Fibroblast of lung (primary cell): Measurements from ENCODE around the gene ADRB2. TPM values are rescaled to one million over a fixed set of nuclear protein-coding genes. Genes with fewer than 3 reads are reported as not detected.
A peak's percentile ranks its signal among the peaks of the same experiment; 100 is the strongest.
"Not testable (repeated sequence)": the region's sequence is repeated elsewhere in the genome, so short reads cannot be mapped to it uniquely, and the experiment has no call there.

Experiments used
- DNase-seq, 2 donors: peaks; one replicate each; pipeline versions ENCODE4 v3.0.0 to v3.0.0-alpha.2; 2010; ENCODE audit warnings: low read depth in 2 of 2
- H2AFZ ChIP-seq: 2 replicates; pipeline ENCODE4 v1.5.1; 2012; ENCODE audit warnings: low read length, control low read depth, inconsistent platforms
- H3K27ac ChIP-seq: 2 replicates; pipeline ENCODE4 v1.5.1; 2011; ENCODE audit warnings: low read length, control low read depth; ENCODE audit not compliant: insufficient read depth
- H3K27me3 ChIP-seq: 2 replicates; pipeline ENCODE4 v1.5.1; 2011; ENCODE audit warnings: mild to moderate bottlenecking, low read length; ENCODE audit not compliant: control insufficient read depth, insufficient read depth
- H3K36me3 ChIP-seq: 2 replicates; pipeline ENCODE4 v1.5.1; 2011; ENCODE audit warnings: low read length; ENCODE audit not compliant: control insufficient read depth, insufficient read depth
- H3K4me1 ChIP-seq: 2 replicates; pipeline ENCODE4 v1.5.1; 2011; ENCODE audit warnings: low read length; ENCODE audit not compliant: control insufficient read depth, insufficient read depth; ENCODE audit errors: extremely low read depth
- H3K4me2 ChIP-seq: 2 replicates; pipeline ENCODE4 v1.5.1; 2011; ENCODE audit warnings: low read length, control low read depth; ENCODE audit not compliant: insufficient read depth; ENCODE audit errors: extremely low read depth
- H3K4me3 ChIP-seq, 4 experiments: fragments of 200-600 bp in 1 of 4; sonication (generic) in 1 of 4; replicated peaks in 1 of 4; 2 replicates each; pipeline ENCODE4 v1.5.1; 2011 to 2016; ENCODE audit warnings: low read length in 4 of 4, low read depth in 3 of 4, mild to moderate bottlenecking in 3 of 4, control low read depth in 2 of 4, inconsistent platforms in 1 of 4, mixed read lengths in 1 of 4; ENCODE audit not compliant: insufficient read depth in 1 of 4; ENCODE audit errors: control extremely low read depth in 1 of 4
- H3K79me2 ChIP-seq: 2 replicates; pipeline ENCODE4 v1.5.1; 2012; ENCODE audit warnings: mild to moderate bottlenecking, low read length, inconsistent platforms; ENCODE audit not compliant: control insufficient read depth, insufficient read depth
- H3K9ac ChIP-seq: 2 replicates; pipeline ENCODE4 v1.5.1; 2011; ENCODE audit warnings: mild to moderate bottlenecking, low read length, control low read depth; ENCODE audit not compliant: insufficient read depth
- H3K9me3 ChIP-seq: 2 replicates; pipeline ENCODE4 v1.5.1; 2012; ENCODE audit warnings: low read depth, low read length; ENCODE audit not compliant: control insufficient read depth, insufficient read depth
- H4K20me1 ChIP-seq: 2 replicates; pipeline ENCODE4 v1.5.1; 2011; ENCODE audit warnings: low read length; ENCODE audit not compliant: control insufficient read depth, insufficient read depth; ENCODE audit errors: extremely low read depth
- EZH2 ChIP-seq: IDR thresholded peaks from 2 replicates; pipeline ENCODE4 v1.5.1; 2012; ENCODE audit warnings: low read length, control low read depth, mild to moderate bottlenecking; ENCODE audit errors: missing control alignments
- polyA plus RNA-seq, 2 donors: library from polyadenylated mRNA; depleted of rRNA in 1 of 2; stranded (reverse) in 1 of 2; unstranded in 1 of 2; fragments of >200 nt; gene quantifications; 2 replicates each; pipeline ENCODE4 v1.2.1, GENCODE V29; 2011 to 2012; ENCODE audit warnings: missing spikeins in 1 of 2
- total RNA-seq: library from RNA; depleted of rRNA; stranded (reverse); fragments of >200 nt; gene quantifications from 2 replicates; pipeline ENCODE4 v1.2.1, GENCODE V29; 2014
- TF ChIP-seq, protein P1 (sequence below), 2 donors: IDR thresholded peaks in 1 of 2; conservative IDR thresholded peaks in 1 of 2; 1 replicate in 1 of 2; 2 replicates in 1 of 2; pipeline ENCODE4 v1.5.1; 2011 to 2012; ENCODE audit warnings: low read length in 2 of 2, control low read depth in 1 of 2, inconsistent platforms in 1 of 2, low read depth in 1 of 2, mild to moderate bottlenecking in 1 of 2

Gene ADRB2
- total and polyA plus RNA-seq, 2 donors (not counting 1 experiment from before 2014, with no cell fraction given) = 0.60 to 4.5 TPM

DNA sequence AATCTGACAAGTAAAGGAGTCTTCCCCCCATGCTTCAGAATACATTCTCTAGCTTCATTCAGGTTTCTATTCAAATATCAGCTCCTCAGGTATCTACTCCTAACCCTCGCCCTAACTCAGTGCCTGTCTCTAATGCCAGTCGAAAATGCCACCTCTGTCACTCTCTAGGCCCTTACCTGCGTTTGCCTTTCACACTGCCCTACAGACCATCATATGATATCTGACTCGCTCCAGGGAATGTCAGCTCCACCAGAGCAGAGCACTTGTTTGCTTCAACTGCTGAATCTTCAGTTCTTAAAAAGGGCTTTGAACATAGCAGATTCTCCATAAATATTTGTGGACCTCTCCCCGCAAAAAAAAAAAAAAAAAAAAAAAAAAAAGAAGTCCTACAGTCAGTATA lies 46.7 kb downstream of the ADRB2 start:
- no peaks in the 10 kb centered on the region for H3K36me3 ChIP-seq
- H3K9ac ChIP-seq = no peak overlapping the region
- no peak overlapping the region for H2AFZ ChIP-seq
- H3K4me3 ChIP-seq = no peak overlapping the region
- H3K27me3 ChIP-seq = no peaks in the 10 kb centered on the region
- no peak for TF ChIP-seq EZH2
- TF ChIP-seq, protein P1, sequence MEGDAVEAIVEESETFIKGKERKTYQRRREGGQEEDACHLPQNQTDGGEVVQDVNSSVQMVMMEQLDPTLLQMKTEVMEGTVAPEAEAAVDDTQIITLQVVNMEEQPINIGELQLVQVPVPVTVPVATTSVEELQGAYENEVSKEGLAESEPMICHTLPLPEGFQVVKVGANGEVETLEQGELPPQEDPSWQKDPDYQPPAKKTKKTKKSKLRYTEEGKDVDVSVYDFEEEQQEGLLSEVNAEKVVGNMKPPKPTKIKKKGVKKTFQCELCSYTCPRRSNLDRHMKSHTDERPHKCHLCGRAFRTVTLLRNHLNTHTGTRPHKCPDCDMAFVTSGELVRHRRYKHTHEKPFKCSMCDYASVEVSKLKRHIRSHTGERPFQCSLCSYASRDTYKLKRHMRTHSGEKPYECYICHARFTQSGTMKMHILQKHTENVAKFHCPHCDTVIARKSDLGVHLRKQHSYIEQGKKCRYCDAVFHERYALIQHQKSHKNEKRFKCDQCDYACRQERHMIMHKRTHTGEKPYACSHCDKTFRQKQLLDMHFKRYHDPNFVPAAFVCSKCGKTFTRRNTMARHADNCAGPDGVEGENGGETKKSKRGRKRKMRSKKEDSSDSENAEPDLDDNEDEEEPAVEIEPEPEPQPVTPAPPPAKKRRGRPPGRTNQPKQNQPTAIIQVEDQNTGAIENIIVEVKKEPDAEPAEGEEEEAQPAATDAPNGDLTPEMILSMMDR (conservative IDR thresholded peaks at IDR 0.05 in 1 of 2, IDR thresholded peaks at IDR 0.05 in 1 of 2; ENCODE audit: low read depth in 1 of 2, low read length in 2 of 2) = no peak
- H4K20me1 ChIP-seq = no peaks in the 10 kb centered on the region
- H3K4me1 ChIP-seq = no peaks in the 10 kb centered on the region
- H3K27ac ChIP-seq = no peak overlapping the region
- no peak for DNase-seq
- no peaks in the 10 kb centered on the region for H3K79me2 ChIP-seq
- no peak overlapping the region for H3K4me2 ChIP-seq
- no peaks in the 10 kb centered on the region for H3K9me3 ChIP-seq

DNA sequence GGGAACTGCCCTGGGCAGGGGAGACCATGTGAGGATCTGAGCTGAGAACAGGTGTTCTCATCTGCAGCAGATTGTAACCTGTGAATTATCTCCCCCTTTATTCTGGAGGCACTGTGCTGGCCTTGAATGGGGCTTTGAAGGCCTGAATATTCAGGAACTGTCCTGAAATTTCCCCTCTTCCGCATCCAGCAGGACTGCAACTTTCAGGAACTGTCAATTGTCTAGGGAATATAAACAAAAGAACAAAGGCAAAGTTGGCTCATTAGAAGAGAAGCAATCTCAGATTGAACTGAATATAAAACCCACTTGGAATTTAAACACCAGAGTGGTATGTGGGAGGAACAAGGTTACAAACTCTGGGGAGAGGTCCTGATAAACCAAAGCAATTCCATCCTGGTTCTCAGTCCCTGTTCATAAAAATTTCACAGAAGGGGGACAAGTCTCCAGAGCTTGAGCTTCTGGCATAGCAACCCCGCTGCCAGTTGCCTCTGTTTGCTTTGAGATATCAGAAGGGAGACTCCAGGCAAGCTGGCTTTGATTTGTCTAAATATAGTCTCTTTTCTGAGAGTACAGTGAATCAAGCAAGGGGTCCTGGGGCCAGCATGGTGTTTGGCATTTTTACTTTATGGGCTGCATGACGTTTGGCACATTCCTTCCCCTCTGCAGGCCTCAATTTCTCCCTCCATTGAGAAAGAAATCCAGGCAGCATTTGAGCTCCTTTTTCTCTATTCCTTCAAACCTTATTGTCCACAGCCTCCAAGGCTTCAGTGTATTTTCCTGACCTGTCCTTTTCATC lies 47.5 kb downstream of the ADRB2 start:
- H3K4me2 ChIP-seq = no peak overlapping the region
- no peak overlapping the region for H2AFZ ChIP-seq
- no peaks in the 10 kb centered on the region for H3K27me3 ChIP-seq
- H3K4me3 ChIP-seq = no peak overlapping the region
- H3K36me3 ChIP-seq = no peaks in the 10 kb centered on the region
- no peaks in the 10 kb centered on the region for H3K9me3 ChIP-seq
- H3K79me2 ChIP-seq = no peaks in the 10 kb centered on the region
- no peak overlapping the region for H3K27ac ChIP-seq
- no peak for TF ChIP-seq EZH2
- TF ChIP-seq, protein P1 (conservative IDR thresholded peaks at IDR 0.05 in 1 of 2, IDR thresholded peaks at IDR 0.05 in 1 of 2; ENCODE audit: low read depth in 1 of 2, low read length in 2 of 2) = no peak
- H3K4me1 ChIP-seq = no peaks in the 10 kb centered on the region
- DNase-seq = no peak
- no peak overlapping the region for H3K9ac ChIP-seq
- H4K20me1 ChIP-seq = no peaks in the 10 kb centered on the region

DNA sequence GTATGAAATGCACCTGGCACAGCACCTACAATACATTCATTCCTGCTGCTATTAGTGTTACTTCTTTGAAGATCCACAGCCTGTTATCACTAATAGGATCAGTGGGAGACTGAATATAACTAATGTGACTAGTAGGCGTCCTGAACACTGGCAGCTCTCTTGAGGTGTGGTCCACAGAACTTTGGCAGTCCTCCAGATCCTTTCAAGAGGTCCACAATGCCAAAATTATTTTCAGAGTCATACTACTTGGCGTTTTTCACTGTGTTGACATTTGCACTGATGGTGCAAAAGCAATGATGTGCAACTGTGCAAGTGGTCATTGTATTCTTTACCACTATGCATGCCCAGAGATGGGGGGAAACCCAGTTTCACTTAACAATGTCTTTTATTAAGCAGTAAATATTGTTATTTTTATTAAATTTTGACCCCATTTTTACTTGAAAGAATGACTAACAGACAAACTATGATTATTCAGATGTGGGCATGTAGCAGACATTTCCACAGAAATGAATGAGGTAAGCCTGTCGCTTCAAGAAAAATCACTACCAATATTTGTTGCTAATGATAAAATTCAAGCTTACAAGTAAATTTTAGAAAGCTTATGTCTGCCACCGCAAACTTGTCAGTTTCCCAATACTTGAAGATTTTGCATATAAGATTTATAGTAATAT lies 48.9 kb downstream of the ADRB2 start:
- H3K4me3 ChIP-seq = no peak overlapping the region
- DNase-seq = peak; percentile 37 to 52
- no peak overlapping the region for H3K9ac ChIP-seq
- H3K4me2 ChIP-seq = no peak overlapping the region
- no peaks in the 10 kb centered on the region for H3K9me3 ChIP-seq
- H4K20me1 ChIP-seq = no peaks in the 10 kb centered on the region
- H3K36me3 ChIP-seq = no peaks in the 10 kb centered on the region
- no peak overlapping the region for H3K27ac ChIP-seq
- H2AFZ ChIP-seq = no peak overlapping the region
- no peaks in the 10 kb centered on the region for H3K79me2 ChIP-seq
- no peaks in the 10 kb centered on the region for H3K27me3 ChIP-seq
- TF ChIP-seq, protein P1 (conservative IDR thresholded peaks at IDR 0.05 in 1 of 2, IDR thresholded peaks at IDR 0.05 in 1 of 2; ENCODE audit: low read depth in 1 of 2, low read length in 2 of 2) = no peak
- no peak for TF ChIP-seq EZH2
- H3K4me1 ChIP-seq = no peaks in the 10 kb centered on the region

DNA sequence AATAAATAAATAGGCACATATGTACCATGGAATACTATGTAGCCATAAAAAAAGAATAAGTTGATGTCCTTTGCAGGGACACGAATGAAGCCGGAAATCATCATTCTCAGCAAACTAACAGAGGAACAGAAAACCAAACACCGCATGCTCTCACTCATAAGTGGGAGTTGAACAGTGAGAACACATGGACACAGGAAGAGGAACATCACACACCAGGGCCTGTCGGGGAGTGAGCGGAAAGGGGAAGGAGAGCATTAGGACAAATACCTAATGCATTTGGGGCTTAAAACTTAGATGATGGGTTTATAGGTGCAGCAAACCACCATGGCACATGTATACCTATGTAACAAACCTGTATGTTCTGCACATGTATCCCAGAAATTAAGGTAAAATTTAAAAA lies 51.0 kb downstream of the ADRB2 start:
- not testable (repeated sequence) for H4K20me1 ChIP-seq, H3K27ac ChIP-seq, H3K79me2 ChIP-seq, H3K4me3 ChIP-seq, H3K27me3 ChIP-seq, H3K4me1 ChIP-seq, H2AFZ ChIP-seq, H3K9me3 ChIP-seq, H3K9ac ChIP-seq, DNase-seq, H3K4me2 ChIP-seq, H3K36me3 ChIP-seq
